ENCODE measurements around the gene UTP11.

UTP11 gene

GRCh38 chr1:38071312-38072256 lies 59.0 kb downstream of the UTP11 start:
- DNase-seq (ENCODE audit: low read depth), result no peak

- no peak for DNase-seq (ENCODE audit: low read depth)
Observed at GRCh38 chr1:38072858-38073257, 60.3 kb downstream of the UTP11 start.

GRCh38 chr1:38073534-38074301 lies 61.2 kb downstream of the UTP11 start:
- no peak for DNase-seq (ENCODE audit: low read depth)

- no peak for DNase-seq (ENCODE audit: low read depth)
Observed at GRCh38 chr1:38074302-38074677, 61.8 kb downstream of the UTP11 start.

All from HS-5 (cell line).